HL-60 (cell line): ENCODE data around the gene KLHDC3.
"Not testable (repeated sequence)": the region's sequence is repeated elsewhere in the genome, so short reads cannot be mapped to it uniquely, and the experiment has no call there.

Experiments
- DNase-seq, 2 experiments: peaks; one replicate each; pipeline ENCODE4 v3.0.0-alpha.2; 2010 to 2020; ENCODE audit warnings: low read depth in 1 of 2, low spot score in 1 of 2
- H3K27ac ChIP-seq: fragments of 250-450 bp; sonication (Bioruptor Pico); replicated peaks from 2 replicates; pipeline ENCODE4 v1.5.1; 2020; ENCODE audit warnings: mild to moderate bottlenecking, moderate library complexity
- H3K27me3 ChIP-seq: fragments of 250-450 bp; sonication (Bioruptor Pico); 2 replicates; pipeline ENCODE4 v1.5.1; 2021; ENCODE audit warnings: mild to moderate bottlenecking, moderate library complexity; ENCODE audit not compliant: insufficient read depth, poor library complexity, severe bottlenecking
- H3K4me3 ChIP-seq: replicated peaks from 2 replicates; pipeline ENCODE4 v1.5.1; 2011; ENCODE audit warnings: mild to moderate bottlenecking, control low read depth, low read length; ENCODE audit not compliant: insufficient read depth
- GABPA ChIP-seq: IDR thresholded peaks from 2 replicates; pipeline ENCODE4 v1.6.1; 2012; ENCODE audit warnings: low read depth
- POLR2AphosphoS5 ChIP-seq: IDR thresholded peaks from 2 replicates; pipeline ENCODE4 v1.6.1; 2012; ENCODE audit warnings: low read depth
- SPI1 ChIP-seq: IDR thresholded peaks from 2 replicates; pipeline ENCODE4 v1.6.1; 2012; ENCODE audit warnings: low read depth, mild to moderate bottlenecking, borderline replicate concordance
- TF ChIP-seq, protein P1 (sequence below): IDR thresholded peaks from one replicate; pipeline ENCODE4 v1.5.1; 2011; ENCODE audit warnings: low read length, control low read depth, inconsistent platforms; ENCODE audit not compliant: insufficient read depth
- TF ChIP-seq, protein P2 (sequence below): IDR thresholded peaks from 2 replicates; pipeline ENCODE4 v1.6.1; 2012; ENCODE audit warnings: low read depth; ENCODE audit not compliant: insufficient replicate concordance

KLHDC3 gene

DNA sequence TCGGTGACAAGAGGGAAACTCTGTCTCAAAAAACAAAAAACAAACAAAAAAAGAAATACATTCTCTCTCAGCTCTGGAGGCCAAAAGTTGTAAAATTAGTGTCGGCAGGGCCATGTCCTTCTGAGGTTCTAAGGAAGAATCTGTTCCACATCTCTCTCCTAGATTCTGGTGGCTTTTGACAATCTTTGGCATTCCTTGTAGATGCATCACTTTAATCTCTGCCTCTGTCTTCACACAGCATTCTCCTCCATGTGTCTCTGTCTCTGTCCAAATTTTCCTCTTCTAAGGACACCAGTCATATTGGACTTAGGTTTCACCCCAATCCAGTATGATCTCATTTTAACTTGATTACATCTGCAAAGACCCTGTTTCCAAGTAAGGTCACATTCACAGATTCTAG, 20.6 kb upstream of the KLHDC3 start:
- Histone ChIP-seq H3K4me3 (no peak overlapping the region), H3K27ac (no peak overlapping the region), H3K27me3 (no peaks in the 10 kb centered on the region)
- no peak for TF ChIP-seq POLR2AphosphoS5
- TF ChIP-seq, protein P1, sequence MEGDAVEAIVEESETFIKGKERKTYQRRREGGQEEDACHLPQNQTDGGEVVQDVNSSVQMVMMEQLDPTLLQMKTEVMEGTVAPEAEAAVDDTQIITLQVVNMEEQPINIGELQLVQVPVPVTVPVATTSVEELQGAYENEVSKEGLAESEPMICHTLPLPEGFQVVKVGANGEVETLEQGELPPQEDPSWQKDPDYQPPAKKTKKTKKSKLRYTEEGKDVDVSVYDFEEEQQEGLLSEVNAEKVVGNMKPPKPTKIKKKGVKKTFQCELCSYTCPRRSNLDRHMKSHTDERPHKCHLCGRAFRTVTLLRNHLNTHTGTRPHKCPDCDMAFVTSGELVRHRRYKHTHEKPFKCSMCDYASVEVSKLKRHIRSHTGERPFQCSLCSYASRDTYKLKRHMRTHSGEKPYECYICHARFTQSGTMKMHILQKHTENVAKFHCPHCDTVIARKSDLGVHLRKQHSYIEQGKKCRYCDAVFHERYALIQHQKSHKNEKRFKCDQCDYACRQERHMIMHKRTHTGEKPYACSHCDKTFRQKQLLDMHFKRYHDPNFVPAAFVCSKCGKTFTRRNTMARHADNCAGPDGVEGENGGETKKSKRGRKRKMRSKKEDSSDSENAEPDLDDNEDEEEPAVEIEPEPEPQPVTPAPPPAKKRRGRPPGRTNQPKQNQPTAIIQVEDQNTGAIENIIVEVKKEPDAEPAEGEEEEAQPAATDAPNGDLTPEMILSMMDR, result no peak
- TF ChIP-seq GABPA, result no peak
- no peak for TF ChIP-seq SPI1
- TF ChIP-seq, protein P2, sequence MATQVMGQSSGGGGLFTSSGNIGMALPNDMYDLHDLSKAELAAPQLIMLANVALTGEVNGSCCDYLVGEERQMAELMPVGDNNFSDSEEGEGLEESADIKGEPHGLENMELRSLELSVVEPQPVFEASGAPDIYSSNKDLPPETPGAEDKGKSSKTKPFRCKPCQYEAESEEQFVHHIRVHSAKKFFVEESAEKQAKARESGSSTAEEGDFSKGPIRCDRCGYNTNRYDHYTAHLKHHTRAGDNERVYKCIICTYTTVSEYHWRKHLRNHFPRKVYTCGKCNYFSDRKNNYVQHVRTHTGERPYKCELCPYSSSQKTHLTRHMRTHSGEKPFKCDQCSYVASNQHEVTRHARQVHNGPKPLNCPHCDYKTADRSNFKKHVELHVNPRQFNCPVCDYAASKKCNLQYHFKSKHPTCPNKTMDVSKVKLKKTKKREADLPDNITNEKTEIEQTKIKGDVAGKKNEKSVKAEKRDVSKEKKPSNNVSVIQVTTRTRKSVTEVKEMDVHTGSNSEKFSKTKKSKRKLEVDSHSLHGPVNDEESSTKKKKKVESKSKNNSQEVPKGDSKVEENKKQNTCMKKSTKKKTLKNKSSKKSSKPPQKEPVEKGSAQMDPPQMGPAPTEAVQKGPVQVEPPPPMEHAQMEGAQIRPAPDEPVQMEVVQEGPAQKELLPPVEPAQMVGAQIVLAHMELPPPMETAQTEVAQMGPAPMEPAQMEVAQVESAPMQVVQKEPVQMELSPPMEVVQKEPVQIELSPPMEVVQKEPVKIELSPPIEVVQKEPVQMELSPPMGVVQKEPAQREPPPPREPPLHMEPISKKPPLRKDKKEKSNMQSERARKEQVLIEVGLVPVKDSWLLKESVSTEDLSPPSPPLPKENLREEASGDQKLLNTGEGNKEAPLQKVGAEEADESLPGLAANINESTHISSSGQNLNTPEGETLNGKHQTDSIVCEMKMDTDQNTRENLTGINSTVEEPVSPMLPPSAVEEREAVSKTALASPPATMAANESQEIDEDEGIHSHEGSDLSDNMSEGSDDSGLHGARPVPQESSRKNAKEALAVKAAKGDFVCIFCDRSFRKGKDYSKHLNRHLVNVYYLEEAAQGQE, result no peak
- DNase-seq, result no peak

DNA sequence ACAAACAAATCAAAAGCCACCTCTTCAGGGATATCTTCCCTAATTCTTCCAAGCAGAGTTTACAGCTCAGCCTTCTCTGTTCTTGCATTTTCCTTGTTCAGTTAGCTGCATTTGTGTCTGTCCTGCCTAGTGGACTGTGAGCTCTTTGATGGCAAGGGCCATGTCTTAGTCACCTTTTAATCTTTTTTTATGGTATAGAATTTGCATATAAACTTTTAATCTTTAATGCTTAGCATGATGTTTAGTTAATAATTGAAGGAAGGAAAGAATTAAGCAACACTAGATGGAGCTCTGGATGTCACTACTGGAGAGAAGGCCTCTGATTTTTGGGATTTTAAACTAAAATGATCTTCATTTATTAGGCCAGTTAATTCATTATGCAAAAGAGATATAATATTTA, 17.5 kb upstream of the KLHDC3 start:
- no peak for DNase-seq
- Histone ChIP-seq H3K4me3 (no peak overlapping the region), H3K27me3 (no peaks in the 10 kb centered on the region), H3K27ac (no peak overlapping the region)
- TF ChIP-seq GABPA (no peak), SPI1 (no peak), POLR2AphosphoS5 (no peak)
- TF ChIP-seq, protein P2, result no peak
- TF ChIP-seq, protein P1, result no peak

DNA sequence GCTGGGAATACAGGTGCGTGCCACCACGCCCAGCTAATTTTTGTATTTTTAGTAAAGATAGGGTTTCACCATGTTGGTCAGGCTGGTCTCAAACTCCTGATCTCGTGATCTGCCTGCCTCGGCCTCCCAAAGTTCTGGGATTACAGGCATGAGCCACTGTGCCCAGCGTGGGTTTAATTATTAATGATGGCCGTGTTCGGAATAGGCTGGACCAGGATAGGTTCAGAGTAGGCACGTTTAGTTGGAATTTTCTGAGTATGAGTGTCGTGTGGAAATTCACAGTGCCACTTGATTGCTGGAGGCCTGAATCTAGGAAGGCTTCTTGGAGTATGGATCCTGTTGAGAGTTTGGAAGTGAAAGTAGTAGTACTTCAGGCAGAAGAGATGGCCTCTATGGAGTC, 15.8 kb upstream of the KLHDC3 start:
- not testable (repeated sequence) for DNase-seq, H3K4me3 ChIP-seq, H3K27me3 ChIP-seq

DNA sequence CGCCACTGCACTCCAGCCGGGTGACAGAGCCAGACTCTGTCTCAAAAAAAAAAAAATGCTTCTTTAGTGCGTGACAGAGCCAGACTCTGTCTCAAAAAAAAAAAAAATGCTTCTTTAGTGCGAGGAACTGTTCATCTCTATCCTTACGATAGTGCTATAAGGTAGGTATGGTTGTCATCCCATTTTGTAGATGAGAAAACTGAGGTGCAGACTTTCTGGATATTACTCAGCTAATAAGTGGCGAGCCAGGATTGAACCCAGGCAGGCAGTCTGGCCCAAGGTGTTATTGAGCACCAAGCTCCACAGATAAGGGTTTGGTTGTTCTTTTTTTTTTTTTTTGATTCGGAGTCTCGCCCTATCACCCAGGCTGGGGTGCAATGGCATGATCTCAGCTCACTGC, 12.2 kb upstream of the KLHDC3 start:
- Histone ChIP-seq H3K27me3 (no peaks in the 10 kb centered on the region), H3K27ac (no peak overlapping the region), H3K4me3 (no peak overlapping the region)
- no peak for TF ChIP-seq POLR2AphosphoS5
- no peak for TF ChIP-seq GABPA
- TF ChIP-seq, protein P1, result no peak
- TF ChIP-seq, protein P2, result no peak
- no peak for TF ChIP-seq SPI1
- DNase-seq, result no peak

More for the DNA sequence above, 15.8 kb upstream of the KLHDC3 start:
- H3K27ac ChIP-seq, result not testable (repeated sequence)
